Measurements from ENCODE around the gene PRIMPOL.
A peak's percentile ranks its signal among the peaks of the same experiment; 100 is the strongest.
"Not testable (repeated sequence)": the region's sequence is repeated elsewhere in the genome, so short reads cannot be mapped to it uniquely, and the experiment has no call there.

PRIMPOL gene

GRCh38 chr4:184715526-184715925 is 66.0 kb downstream of the PRIMPOL start:
- DNase-seq: no peak

GRCh38 chr4:184719407-184719806 is 69.9 kb downstream of the PRIMPOL start:
- DNase-seq: no peak

- no peak for DNase-seq
These were observed 71.7 kb downstream of the PRIMPOL start for GRCh38 chr4:184721254-184721653.

- no peak for DNase-seq
These were observed 73.3 kb downstream of the PRIMPOL start for GRCh38 chr4:184722798-184723197.

GRCh38 chr4:184727430-184727829 is 77.9 kb downstream of the PRIMPOL start:
- no peak for DNase-seq

GRCh38 chr4:184728858-184729257 is 79.3 kb downstream of the PRIMPOL start:
- DNase-seq: no peak

- no peak for DNase-seq
These were observed 80.4 kb downstream of the PRIMPOL start for GRCh38 chr4:184729946-184730345.

GRCh38 chr4:184731056-184731455 is 81.5 kb downstream of the PRIMPOL start:
- no peak for DNase-seq

GRCh38 chr4:184732126-184732525 is 82.6 kb downstream of the PRIMPOL start:
- DNase-seq: no peak

- peak; percentile 95 to 97 for DNase-seq
These were observed 84.4 kb downstream of the PRIMPOL start, which contains the start of gene CENPU for GRCh38 chr4:184733654-184734524. CENPU (minus strand) TSS chr4:184734096; CDS start chr4:184734062, 34 bp downstream.

GRCh38 chr4:184734758-184735157 is 85.2 kb downstream of the PRIMPOL start:
- no peak for DNase-seq

- DNase-seq: peak in 1 of 2 donors; percentile 31
These were observed 90.0 kb downstream of the PRIMPOL start for GRCh38 chr4:184739575-184739974.

- DNase-seq: no peak
These were observed 91.4 kb downstream of the PRIMPOL start for GRCh38 chr4:184740980-184741391.

- DNase-seq: not testable (repeated sequence)
These were observed 92.1 kb downstream of the PRIMPOL start for GRCh38 chr4:184741651-184742050.

- no peak for DNase-seq
These were observed 94.1 kb downstream of the PRIMPOL start for GRCh38 chr4:184743650-184744049.

- DNase-seq: no peak
These were observed 94.7 kb downstream of the PRIMPOL start for GRCh38 chr4:184744236-184744635.
